Esophagus squamous epithelium (tissue), 5 donors: ENCODE measurements around the gene MBNL3. TPM values are rescaled to one million over a fixed set of nuclear protein-coding genes. Genes with fewer than 3 reads are reported as not detected.
"Not testable (repeated sequence)": the region's sequence is repeated elsewhere in the genome, so short reads cannot be mapped to it uniquely, and the experiment has no call there.

Source experiments
- DNase-seq: peaks from one replicate; lab custom pipeline; 2025; lab: John Stamatoyannopoulos, UW
- H3K27ac ChIP-seq, 4 donors: fragments of 200-600 bp; sonication (generic); one replicate each; pipeline ENCODE4 v1.5.1; 2016 to 2019; ENCODE audit warnings: mild to moderate bottlenecking in 1 of 4
- H3K27me3 ChIP-seq, 4 donors: fragments of 200-600 bp; sonication (generic); 1 replicate in 3 of 4; 2 replicates in 1 of 4; pipeline versions ENCODE4 v1.5.1 to v1.6.0; 2017 to 2021; ENCODE audit warnings: antibody characterized with exemption in 1 of 4
- H3K36me3 ChIP-seq, 3 donors: fragments of 200-600 bp; sonication (generic); one replicate each; pipeline ENCODE4 v1.5.1; 2016 to 2019
- H3K4me1 ChIP-seq, 3 donors: fragments of 200-600 bp; sonication (generic); one replicate each; pipeline ENCODE4 v1.5.1; 2017 to 2019
- H3K4me3 ChIP-seq, 4 donors: fragments of 200-600 bp; sonication (generic); 1 replicate in 3 of 4; 2 replicates in 1 of 4; pipeline ENCODE4 v1.5.1; 2016 to 2019; ENCODE audit warnings: mild to moderate bottlenecking in 2 of 4, moderate library complexity in 1 of 4
- H3K9me3 ChIP-seq, 3 donors: fragments of 200-600 bp; sonication (generic); one replicate each; pipeline ENCODE4 v1.5.1; 2016 to 2019
- CTCF ChIP-seq, 6 experiments: fragments of 450-650 bp in 4 of 6; fragments of 200-600 bp in 2 of 6; sonication (generic) in 2 of 6; IDR thresholded peaks; one replicate each; pipeline ENCODE4 v1.5.1; 2016 to 2019; ENCODE audit warnings: antibody characterized with exemption in 6 of 6, mild to moderate bottlenecking in 4 of 6, moderate library complexity in 4 of 6
- POLR2A ChIP-seq, 4 donors: fragments of 450-650 bp; IDR thresholded peaks; one replicate each; pipeline ENCODE4 v1.6.1; 2017; ENCODE audit warnings: antibody characterized with exemption in 4 of 4, mild to moderate bottlenecking in 4 of 4, moderate library complexity in 3 of 4
- WGBS, 2 donors: methylation state at CpG; one replicate each; pipeline ENCODE4 v1.1.5; 2018; 5-methylcytosine and 5-hydroxymethylcytosine counted together
- intact Hi-C: fragments of 100-400 bp; cut with DNase I; formaldehyde crosslinking; loops from one replicate; pipeline ENCODE4 v1.15.0; 2022
- total RNA-seq, 4 donors: library from RNA; depleted of rRNA; stranded (reverse); fragments of >200 nt; gene quantifications; one replicate each; pipeline ENCODE4 v1.1.0, GENCODE V29; 2016
- donor health status: DM: yes; HTN: yes; CAD: no.

MBNL3 gene
- total RNA-seq, 4 donors from 2014 or later, result 18.2 to 24.1 (median 22.1) TPM

- no peak for DNase-seq
- H3K27me3 ChIP-seq, result no peaks in the 10 kb centered on the region
- no peaks in the 10 kb centered on the region for H3K36me3 ChIP-seq
- no peak overlapping the region for H3K4me3 ChIP-seq
- H3K27ac ChIP-seq, result no peak overlapping the region
- intact Hi-C loops, result no loop called here
- TF ChIP-seq CTCF (IDR thresholded peaks at IDR 0.05) (no peak), POLR2A (IDR thresholded peaks at IDR 0.05) (no peak)
- WGBS, 2 donors, result 71 to 88% methylated on average over 3 of the region's 3 CpGs
- H3K9me3 ChIP-seq, result no peaks in the 10 kb centered on the region
- H3K4me1 ChIP-seq, result no peaks in the 10 kb centered on the region
Measured at GRCh38 chrX:132331532-132331931, 157.3 kb downstream of the MBNL3 start.

DNA sequence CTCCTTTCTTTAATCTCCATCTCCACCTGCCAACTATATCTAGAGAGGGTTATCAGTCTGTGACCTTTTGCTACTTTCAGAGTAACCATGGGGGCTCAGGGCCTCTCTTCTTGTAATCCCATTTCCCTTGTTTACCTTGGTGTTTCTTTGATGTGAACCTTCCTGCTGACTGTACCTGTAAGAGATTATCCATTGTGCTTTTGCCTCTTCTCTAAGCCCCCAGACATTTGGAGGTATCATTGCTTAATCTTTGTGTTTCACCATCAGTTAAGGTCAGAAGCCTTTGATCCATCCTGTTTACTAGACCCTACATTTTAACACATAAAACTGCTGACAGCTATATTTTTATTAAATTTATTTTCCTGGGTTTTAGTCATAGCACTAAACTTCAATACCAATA is 157.8 kb downstream of the MBNL3 start:
- Histone ChIP-seq H3K9me3 (no peaks in the 10 kb centered on the region), H3K36me3 (no peaks in the 10 kb centered on the region), H3K27ac (no peak overlapping the region), H3K4me1 (no peaks in the 10 kb centered on the region), H3K4me3 (no peak overlapping the region), H3K27me3 (no peaks in the 10 kb centered on the region)
- intact Hi-C loops, result no loop called here
- no peak for DNase-seq
- no peak for TF ChIP-seq POLR2A (IDR thresholded peaks at IDR 0.05)
- no peak for TF ChIP-seq CTCF (IDR thresholded peaks at IDR 0.05)

GRCh38 chrX:132330156-132330729 is 158.6 kb downstream of the MBNL3 start:
- intact Hi-C loops, result no loop called here
- H3K4me1 ChIP-seq, result no peaks in the 10 kb centered on the region
- no peaks in the 10 kb centered on the region for H3K9me3 ChIP-seq
- H3K4me3 ChIP-seq, result no peak overlapping the region
- no peak overlapping the region for H3K27ac ChIP-seq
- H3K27me3 ChIP-seq, result no peaks in the 10 kb centered on the region
- DNase-seq, result no peak
- WGBS, 2 donors, result 31 to 52% methylated on average over 1 to 2 of the region's 2 CpGs
- TF ChIP-seq CTCF (IDR thresholded peaks at IDR 0.05) (no peak), POLR2A (IDR thresholded peaks at IDR 0.05) (no peak)
- H3K36me3 ChIP-seq, result no peaks in the 10 kb centered on the region

- DNase-seq, H3K27ac ChIP-seq, H3K4me1 ChIP-seq, H3K36me3 ChIP-seq, H3K4me3 ChIP-seq, H3K27me3 ChIP-seq, H3K9me3 ChIP-seq, intact Hi-C loops: not testable (repeated sequence)
- 83 to 92% methylated on average over 2 of the region's 2 CpGs for WGBS, 2 donors
Measured at GRCh38 chrX:132326960-132327359, 161.9 kb downstream of the MBNL3 start.
